HCT116 (cell line): ENCODE data around the gene CDK11A.

Experiments
- ATF3 ChIP-seq: IDR thresholded peaks from 2 replicates; pipeline ENCODE4 v1.6.1; 2012
- ELF1 ChIP-seq: IDR thresholded peaks from 2 replicates; pipeline ENCODE4 v1.6.1; 2012; ENCODE audit warnings: low read depth, borderline replicate concordance
- EZH2 ChIP-seq: fragments of 200-600 bp; sonication (generic); IDR thresholded peaks from 2 replicates; pipeline ENCODE4 v1.6.1; 2017; ENCODE audit warnings: antibody characterized with exemption, mixed run types
- EZH2phosphoT487 ChIP-seq: fragments of 200-600 bp; IDR thresholded peaks from 2 replicates; pipeline ENCODE4 v1.6.1; 2018; ENCODE audit warnings: antibody characterized with exemption, borderline replicate concordance
- MAX ChIP-seq: IDR thresholded peaks from 2 replicates; pipeline ENCODE4 v1.6.1; 2012
- POLR2A ChIP-seq: IDR thresholded peaks from 2 replicates; pipeline ENCODE4 v1.7.0; 2011; ENCODE audit warnings: borderline replicate concordance; ENCODE audit not compliant: insufficient read depth, insufficient read length; ENCODE audit errors: extremely low read depth
- YY1 ChIP-seq: IDR thresholded peaks from 2 replicates; pipeline ENCODE4 v1.6.1; 2011; ENCODE audit warnings: low read length, low read depth, moderate library complexity, mild to moderate bottlenecking; ENCODE audit not compliant: insufficient replicate concordance; ENCODE audit errors: extremely low read depth
- ZFX ChIP-seq: fragments of 450-650 bp; IDR thresholded peaks from 2 replicates; pipeline ENCODE4 v1.6.1; 2017
- ZNF274 ChIP-seq: fragments of 200-500 bp; sonication (Bioruptor generic); IDR thresholded peaks from 2 replicates; pipeline ENCODE4 v1.6.1; 2014; ENCODE audit warnings: mild to moderate bottlenecking, low read depth, low read length, inconsistent platforms
- TF ChIP-seq, protein P1 (sequence below), 3 experiments: fragments of 200-600 bp in 1 of 3; sonication (generic) in 1 of 3; IDR thresholded peaks in 2 of 3; conservative IDR thresholded peaks in 1 of 3; 2 replicates each; pipeline ENCODE4 v1.5.1; 2012 to 2017; ENCODE audit warnings: low read depth in 2 of 3, low read length in 2 of 3, antibody characterized with exemption in 1 of 3, borderline replicate concordance in 1 of 3, control low read depth in 1 of 3, mild to moderate bottlenecking in 1 of 3, mixed read lengths in 1 of 3, mixed run types in 1 of 3, moderate library complexity in 1 of 3; ENCODE audit not compliant: insufficient read depth in 1 of 3

GRCh38 chr1:1773874-1774273 is 49.7 kb upstream of the CDK11A start:
- TF ChIP-seq, protein P1, sequence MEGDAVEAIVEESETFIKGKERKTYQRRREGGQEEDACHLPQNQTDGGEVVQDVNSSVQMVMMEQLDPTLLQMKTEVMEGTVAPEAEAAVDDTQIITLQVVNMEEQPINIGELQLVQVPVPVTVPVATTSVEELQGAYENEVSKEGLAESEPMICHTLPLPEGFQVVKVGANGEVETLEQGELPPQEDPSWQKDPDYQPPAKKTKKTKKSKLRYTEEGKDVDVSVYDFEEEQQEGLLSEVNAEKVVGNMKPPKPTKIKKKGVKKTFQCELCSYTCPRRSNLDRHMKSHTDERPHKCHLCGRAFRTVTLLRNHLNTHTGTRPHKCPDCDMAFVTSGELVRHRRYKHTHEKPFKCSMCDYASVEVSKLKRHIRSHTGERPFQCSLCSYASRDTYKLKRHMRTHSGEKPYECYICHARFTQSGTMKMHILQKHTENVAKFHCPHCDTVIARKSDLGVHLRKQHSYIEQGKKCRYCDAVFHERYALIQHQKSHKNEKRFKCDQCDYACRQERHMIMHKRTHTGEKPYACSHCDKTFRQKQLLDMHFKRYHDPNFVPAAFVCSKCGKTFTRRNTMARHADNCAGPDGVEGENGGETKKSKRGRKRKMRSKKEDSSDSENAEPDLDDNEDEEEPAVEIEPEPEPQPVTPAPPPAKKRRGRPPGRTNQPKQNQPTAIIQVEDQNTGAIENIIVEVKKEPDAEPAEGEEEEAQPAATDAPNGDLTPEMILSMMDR (IDR thresholded peaks at IDR 0.05 in 2 of 3, conservative IDR thresholded peaks at IDR 0.05 in 1 of 3; ENCODE audit: borderline replicate concordance in 1 of 3, insufficient read depth in 1 of 3, low read depth in 2 of 3, low read length in 2 of 3): no peak
- no peak for TF ChIP-seq EZH2
- no peak for TF ChIP-seq EZH2phosphoT487
- TF ChIP-seq POLR2A: no peak
- no peak for TF ChIP-seq MAX
- no peak for TF ChIP-seq ATF3
- no peak for TF ChIP-seq ELF1
- TF ChIP-seq ZFX: no peak
- TF ChIP-seq ZNF274: no peak
- no peak for TF ChIP-seq YY1
